ENCODE results near the gene FBRSL1.

Gene FBRSL1

GRCh38 chr12:132518354-132518992 is 28.5 kb downstream of the FBRSL1 start:
- in situ Hi-C loops (cut with HindIII; ENCODE audit: low sequenced_read_pairs) = no loop called here
- TF ChIP-seq CTCF (IDR thresholded peaks at IDR 0.05; ENCODE audit: low read depth, low read length, missing control alignments) = no peak
- H3K4me3 ChIP-seq (ENCODE audit: low read depth, low read length) = no peak overlapping the region
- DNase-seq (ENCODE audit: low read depth) = no peak

GRCh38 chr12:132520421-132521199 is 30.7 kb downstream of the FBRSL1 start:
- in situ Hi-C loops (cut with HindIII; ENCODE audit: low sequenced_read_pairs) = no loop called here
- no peak overlapping the region for H3K4me3 ChIP-seq (ENCODE audit: low read depth, low read length)
- DNase-seq (ENCODE audit: low read depth) = no peak
- no peak for TF ChIP-seq CTCF (IDR thresholded peaks at IDR 0.05; ENCODE audit: low read depth, low read length, missing control alignments)

- in situ Hi-C loops (cut with HindIII; ENCODE audit: low sequenced_read_pairs) = no loop called here
- H3K4me3 ChIP-seq (ENCODE audit: low read depth, low read length) = no peak overlapping the region
- DNase-seq (ENCODE audit: low read depth) = no peak
- TF ChIP-seq CTCF (IDR thresholded peaks at IDR 0.05; ENCODE audit: low read depth, low read length, missing control alignments) = no peak
Measured at GRCh38 chr12:132521200-132521580, 31.2 kb downstream of the FBRSL1 start.

- no peak overlapping the region for H3K4me3 ChIP-seq (ENCODE audit: low read depth, low read length)
- DNase-seq (ENCODE audit: low read depth) = no peak
- TF ChIP-seq CTCF (IDR thresholded peaks at IDR 0.05; ENCODE audit: low read depth, low read length, missing control alignments) = no peak
- in situ Hi-C loops (cut with HindIII; ENCODE audit: low sequenced_read_pairs) = no loop called here
Measured at GRCh38 chr12:132521712-132522292, 31.9 kb downstream of the FBRSL1 start.

- no peak for TF ChIP-seq CTCF (IDR thresholded peaks at IDR 0.05; ENCODE audit: low read depth, low read length, missing control alignments)
- H3K4me3 ChIP-seq (ENCODE audit: low read depth, low read length) = no peak overlapping the region
- in situ Hi-C loops (cut with HindIII; ENCODE audit: low sequenced_read_pairs) = no loop called here
- DNase-seq (ENCODE audit: low read depth) = no peak
Measured at GRCh38 chr12:132522592-132523380, 32.8 kb downstream of the FBRSL1 start.

All from astrocyte of the cerebellum (primary cell).